HUES6 (cell line): Measurements from ENCODE around the gene ANKRD63.

Source experiments
- H3K27ac ChIP-seq: 2 replicates; pipeline ENCODE4 v1.7.0; 2013; ENCODE audit warnings: low read depth, mild to moderate bottlenecking, low read length, inconsistent platforms
- H3K27me3 ChIP-seq: 2 replicates; pipeline ENCODE4 v1.6.1; 2013; ENCODE audit warnings: low read length; ENCODE audit not compliant: control insufficient read depth, insufficient read depth
- H3K36me3 ChIP-seq: 2 replicates; pipeline ENCODE4 v1.6.1; 2013; ENCODE audit warnings: low read length; ENCODE audit not compliant: control insufficient read depth, insufficient read depth
- H3K4me1 ChIP-seq: 2 replicates; pipeline ENCODE4 v1.6.1; 2013; ENCODE audit warnings: low read length; ENCODE audit not compliant: control insufficient read depth, insufficient read depth
- H3K4me3 ChIP-seq: 2 replicates; pipeline ENCODE4 v1.5.1; 2013; ENCODE audit warnings: low read depth, low read length
- H3K9ac ChIP-seq: one replicate; pipeline ENCODE4 v1.6.1; 2013; ENCODE audit warnings: mild to moderate bottlenecking, low read length
- H3K9me3 ChIP-seq: 2 replicates; pipeline ENCODE4 v1.6.1; 2013; ENCODE audit warnings: low read depth, low read length; ENCODE audit not compliant: control insufficient read depth, insufficient read depth

The ANKRD63 gene

GRCh38 chr15:40254452-40254851, 28.4 kb downstream of the ANKRD63 start:
- H3K27me3 ChIP-seq = peaks cover 53% of the 10 kb centered on the region
- no peaks in the 10 kb centered on the region for H3K36me3 ChIP-seq
- peaks cover 34% of the 10 kb centered on the region for H3K4me1 ChIP-seq
- no peak overlapping the region for H3K27ac ChIP-seq
- no peak overlapping the region for H3K4me3 ChIP-seq
- H3K9ac ChIP-seq = no peak overlapping the region
- no peaks in the 10 kb centered on the region for H3K9me3 ChIP-seq

- Histone ChIP-seq H3K27ac (no peak overlapping the region), H3K9me3 (no peaks in the 10 kb centered on the region), H3K36me3 (no peaks in the 10 kb centered on the region), H3K27me3 (peaks cover 53% of the 10 kb centered on the region), H3K4me1 (peaks cover 24% of the 10 kb centered on the region), H3K9ac (peak overlapping the region; percentile 13), H3K4me3 (peak overlapping the region; percentile 62)
Observed at GRCh38 chr15:40253167-40253790, 29.6 kb downstream of the ANKRD63 start.

GRCh38 chr15:40252438-40253166, 30.3 kb downstream of the ANKRD63 start:
- Histone ChIP-seq H3K27ac (no peak overlapping the region), H3K4me1 (peaks cover 17% of the 10 kb centered on the region), H3K9me3 (no peaks in the 10 kb centered on the region), H3K4me3 (peak overlapping the region; percentile 62), H3K36me3 (no peaks in the 10 kb centered on the region), H3K27me3 (peaks cover 57% of the 10 kb centered on the region), H3K9ac (peak overlapping the region; percentile 59)

GRCh38 chr15:40252141-40252437, 30.8 kb downstream of the ANKRD63 start:
- Histone ChIP-seq H3K9me3 (no peaks in the 10 kb centered on the region), H3K27me3 (peaks cover 57% of the 10 kb centered on the region), H3K4me1 (peaks cover 12% of the 10 kb centered on the region), H3K36me3 (no peaks in the 10 kb centered on the region), H3K9ac (no peak overlapping the region), H3K27ac (no peak overlapping the region), H3K4me3 (peak overlapping the region; percentile 62)

- peaks cover 57% of the 10 kb centered on the region for H3K27me3 ChIP-seq
- peaks cover 9% of the 10 kb centered on the region for H3K4me1 ChIP-seq
- H3K4me3 ChIP-seq = peak overlapping the region; percentile 62
- no peak overlapping the region for H3K27ac ChIP-seq
- H3K9me3 ChIP-seq = no peaks in the 10 kb centered on the region
- no peak overlapping the region for H3K9ac ChIP-seq
- H3K36me3 ChIP-seq = no peaks in the 10 kb centered on the region
Observed at GRCh38 chr15:40251486-40252140, 31.3 kb downstream of the ANKRD63 start.

- no peak overlapping the region for H3K4me3 ChIP-seq
- H3K27me3 ChIP-seq = peaks cover 57% of the 10 kb centered on the region
- H3K9ac ChIP-seq = no peak overlapping the region
- H3K4me1 ChIP-seq = peaks cover 9% of the 10 kb centered on the region
- H3K27ac ChIP-seq = no peak overlapping the region
- no peaks in the 10 kb centered on the region for H3K9me3 ChIP-seq
- H3K36me3 ChIP-seq = no peaks in the 10 kb centered on the region
Observed at GRCh38 chr15:40250771-40251483, 31.9 kb downstream of the ANKRD63 start.

GRCh38 chr15:40250304-40250656, 32.6 kb downstream of the ANKRD63 start:
- Histone ChIP-seq H3K9ac (no peak overlapping the region), H3K27ac (no peak overlapping the region), H3K4me1 (peaks cover 14% of the 10 kb centered on the region), H3K4me3 (no peak overlapping the region), H3K9me3 (no peaks in the 10 kb centered on the region), H3K36me3 (no peaks in the 10 kb centered on the region), H3K27me3 (peaks cover 57% of the 10 kb centered on the region)

- H3K27me3 ChIP-seq = peaks cover 54% of the 10 kb centered on the region
- no peak overlapping the region for H3K4me3 ChIP-seq
- H3K36me3 ChIP-seq = no peaks in the 10 kb centered on the region
- no peak overlapping the region for H3K27ac ChIP-seq
- no peak overlapping the region for H3K9ac ChIP-seq
- no peaks in the 10 kb centered on the region for H3K9me3 ChIP-seq
- peaks cover 18% of the 10 kb centered on the region for H3K4me1 ChIP-seq
Observed at GRCh38 chr15:40249477-40250303, 33.2 kb downstream of the ANKRD63 start.

GRCh38 chr15:40248006-40248783, 34.7 kb downstream of the ANKRD63 start:
- Histone ChIP-seq H3K9me3 (no peaks in the 10 kb centered on the region), H3K27ac (no peak overlapping the region), H3K4me1 (peaks cover 13% of the 10 kb centered on the region), H3K9ac (no peak overlapping the region), H3K4me3 (no peak overlapping the region), H3K27me3 (peaks cover 39% of the 10 kb centered on the region), H3K36me3 (no peaks in the 10 kb centered on the region)

GRCh38 chr15:40247406-40247971, 35.4 kb downstream of the ANKRD63 start:
- H3K9me3 ChIP-seq = no peaks in the 10 kb centered on the region
- peaks cover 32% of the 10 kb centered on the region for H3K27me3 ChIP-seq
- H3K36me3 ChIP-seq = no peaks in the 10 kb centered on the region
- H3K27ac ChIP-seq = no peak overlapping the region
- no peak overlapping the region for H3K9ac ChIP-seq
- no peak overlapping the region for H3K4me3 ChIP-seq
- H3K4me1 ChIP-seq = peaks cover 11% of the 10 kb centered on the region
